MM.1S (cell line): ENCODE results near the gene NFAT5.
"Not testable (repeated sequence)": the region's sequence is repeated elsewhere in the genome, so short reads cannot be mapped to it uniquely, and the experiment has no call there.

Experiments used
- DNase-seq: peaks from one replicate; pipeline ENCODE4 v3.0.0-alpha.2; 2015
- H2AFZ ChIP-seq: fragments of 300-600 bp; sonication (generic); 2 replicates; pipeline ENCODE4 v1.6.0; 2016; ENCODE audit warnings: antibody characterized with exemption, low read length
- H3F3A ChIP-seq: fragments of 300-600 bp; sonication (generic); 2 replicates; pipeline ENCODE4 v1.6.1; 2016; ENCODE audit warnings: mild to moderate bottlenecking, antibody characterized with exemption, low read length, moderate library complexity, mixed read lengths; ENCODE audit not compliant: insufficient read depth
- H3K27ac ChIP-seq: fragments of 300-600 bp; sonication (generic); 2 replicates; pipeline ENCODE4 v1.5.1; 2016; ENCODE audit warnings: mild to moderate bottlenecking, low read length
- H3K27me3 ChIP-seq: fragments of 300-600 bp; sonication (generic); replicated peaks from 2 replicates; pipeline ENCODE4 v1.6.0; 2016; ENCODE audit warnings: low read length; ENCODE audit not compliant: insufficient read depth
- H3K36me3 ChIP-seq: fragments of 300-600 bp; sonication (generic); replicated peaks from 2 replicates; pipeline ENCODE4 v1.6.1; 2016; ENCODE audit warnings: mild to moderate bottlenecking, low read length, mixed read lengths; ENCODE audit not compliant: insufficient read depth
- H3K4me1 ChIP-seq: fragments of 300-600 bp; sonication (generic); 2 replicates; pipeline ENCODE4 v1.6.1; 2016; ENCODE audit warnings: low read length, mixed read lengths
- H3K4me2 ChIP-seq: fragments of 300-600 bp; sonication (generic); 2 replicates; pipeline ENCODE4 v1.6.0; 2016; ENCODE audit warnings: low read depth, low read length
- H3K4me3 ChIP-seq: fragments of 300-600 bp; sonication (generic); 2 replicates; pipeline ENCODE4 v1.5.1; 2016; ENCODE audit warnings: low read length, mixed read lengths
- H3K79me2 ChIP-seq: fragments of 300-600 bp; sonication (generic); 2 replicates; pipeline ENCODE4 v1.6.1; 2016; ENCODE audit warnings: mixed run types, low read length, mixed read lengths
- H3K9ac ChIP-seq: fragments of 300-600 bp; sonication (generic); 2 replicates; pipeline ENCODE4 v1.6.1; 2016; ENCODE audit warnings: low read length, mixed read lengths
- H3K9me2 ChIP-seq: fragments of 300-600 bp; sonication (generic); replicated peaks from 2 replicates; pipeline ENCODE4 v1.6.1; 2016; ENCODE audit warnings: mild to moderate bottlenecking, low read length, mixed read lengths; ENCODE audit not compliant: insufficient read depth
- H3K9me3 ChIP-seq: fragments of 300-600 bp; sonication (generic); replicated peaks from 2 replicates; pipeline ENCODE4 v1.6.1; 2016; ENCODE audit warnings: mild to moderate bottlenecking, low read length, mixed read lengths; ENCODE audit not compliant: insufficient read depth
- H4K20me1 ChIP-seq: fragments of 300-600 bp; sonication (generic); 2 replicates; pipeline ENCODE4 v1.6.1; 2016; ENCODE audit warnings: mild to moderate bottlenecking, low read length, moderate library complexity, mixed read lengths; ENCODE audit not compliant: insufficient read depth
- CTCF ChIP-seq: fragments of 300-600 bp; sonication (generic); IDR thresholded peaks from 2 replicates; pipeline ENCODE4 v1.5.1; 2016; ENCODE audit warnings: antibody characterized with exemption, low read length, mixed read lengths
- EZH2 ChIP-seq: fragments of 300-600 bp; sonication (generic); optimal IDR thresholded peaks from 2 replicates; pipeline ENCODE3; 2017; ENCODE audit warnings: low read depth, mild to moderate bottlenecking, antibody characterized with exemption, low read length, mixed read lengths
- EZH2phosphoT487 ChIP-seq: fragments of 300-600 bp; sonication (generic); IDR thresholded peaks from 2 replicates; pipeline ENCODE4 v1.6.1; 2018; ENCODE audit warnings: antibody characterized with exemption, low read length

Gene NFAT5

GRCh38 chr16:69727916-69728270, 162.1 kb downstream of the NFAT5 start:
- Histone ChIP-seq H3K79me2 (no peaks in the 10 kb centered on the region), H3K4me3 (no peak overlapping the region), H3F3A (no peaks in the 10 kb centered on the region; the same call in 1 of the 2 replicates), H3K9me2 (no peaks in the 10 kb centered on the region), H3K27ac (no peak overlapping the region), H4K20me1 (no peaks in the 10 kb centered on the region), H3K9me3 (no peaks in the 10 kb centered on the region), H3K27me3 (no peaks in the 10 kb centered on the region), H2AFZ (no peak overlapping the region), H3K4me1 (peaks cover 9% of the 10 kb centered on the region; the same call in 1 of the 2 replicates), H3K9ac (no peak overlapping the region), H3K4me2 (no peak overlapping the region), H3K36me3 (no peaks in the 10 kb centered on the region)
- TF ChIP-seq EZH2phosphoT487 (no peak), EZH2 (no peak), CTCF (no peak)
- DNase-seq, result no peak

GRCh38 chr16:69729030-69729429, 163.3 kb downstream of the NFAT5 start:
- not testable (repeated sequence) for H3K79me2 ChIP-seq, H3K4me1 ChIP-seq, H3K4me3 ChIP-seq, H3K36me3 ChIP-seq, DNase-seq, H2AFZ ChIP-seq, H3K4me2 ChIP-seq, H3K9me2 ChIP-seq, H3F3A ChIP-seq, H3K9me3 ChIP-seq, H3K27ac ChIP-seq, H3K9ac ChIP-seq, H3K27me3 ChIP-seq, H4K20me1 ChIP-seq

GRCh38 chr16:69731280-69731679, 165.5 kb downstream of the NFAT5 start:
- H3K9me3 ChIP-seq, H2AFZ ChIP-seq, H3K4me2 ChIP-seq, H3K4me3 ChIP-seq, DNase-seq, H3F3A ChIP-seq, H3K36me3 ChIP-seq, H3K27me3 ChIP-seq, H4K20me1 ChIP-seq, H3K9ac ChIP-seq, H3K79me2 ChIP-seq, H3K27ac ChIP-seq, H3K4me1 ChIP-seq, H3K9me2 ChIP-seq: not testable (repeated sequence)

GRCh38 chr16:69732101-69732500, 166.3 kb downstream of the NFAT5 start:
- TF ChIP-seq CTCF (no peak), EZH2 (no peak), EZH2phosphoT487 (no peak)
- Histone ChIP-seq H4K20me1 (no peaks in the 10 kb centered on the region), H3K4me1 (0 out of 2 replicates have a peak, but pooled peaks cover under 1% of the 10 kb centered on the region), H3K27me3 (no peaks in the 10 kb centered on the region), H3F3A (no peaks in the 10 kb centered on the region), H3K9me2 (no peaks in the 10 kb centered on the region), H3K36me3 (no peaks in the 10 kb centered on the region), H3K4me2 (no peak overlapping the region), H3K4me3 (no peak overlapping the region), H2AFZ (no peak overlapping the region), H3K9ac (no peak overlapping the region), H3K79me2 (no peaks in the 10 kb centered on the region), H3K27ac (no peak overlapping the region), H3K9me3 (no peaks in the 10 kb centered on the region)
- no peak for DNase-seq
